Measurements from ENCODE around the gene ELF5. TPM values are rescaled to one million over a fixed set of nuclear protein-coding genes. Genes with fewer than 3 reads are reported as not detected.

The ELF5 gene
- total and polyA plus RNA-seq, 2 donors (not counting 3 experiments of a cell fraction or from before 2014, with no cell fraction given) = not detected

- ChIA-PET POLR2A (no interaction called here), CTCF (interaction anchor here (0.6 to 1.1 kb wide), 3 partner anchors 9 to 340 kb away, joined by 3 to 6 read pairs (median 3); no protein-coding TSS in a partner anchor)
- no peak overlapping the region for H3K4me3 ChIP-seq (replicated peaks in 1 of 3; ENCODE audit: insufficient read depth in 1 of 3, low read depth in 1 of 3, low read length in 3 of 3)
- FAIRE-seq = no peak
- DNase-seq (ENCODE audit: low read depth, low spot score) = no peak
- H3K9me1 ChIP-seq (replicated peaks; ENCODE audit: control insufficient read depth, extremely low read depth, insufficient read depth, low read length) = no peaks in the 10 kb centered on the region
- intact Hi-C loops (cut with micrococcal nuclease) (no loop called here), dilution Hi-C loops (cut with MboI; ENCODE audit: extremely low pct_ligation_motif_present, low sequenced_read_pairs) (no loop called here)
- no peaks in the 10 kb centered on the region for H3K4me1 ChIP-seq (ENCODE audit: control insufficient read depth, extremely low read depth, insufficient read depth, low read length)
- TF ChIP-seq POLR2AphosphoS5 (IDR thresholded peaks at IDR 0.05; ENCODE audit: insufficient read depth, low read depth, low read length) = no peak
- TF ChIP-seq JUN (IDR thresholded peaks at IDR 0.05; ENCODE audit: borderline replicate concordance, insufficient read depth, insufficient read length, low read depth) = no peak
- no peak for TF ChIP-seq EZH2 (IDR thresholded peaks at IDR 0.05; ENCODE audit: borderline replicate concordance, low read depth, low read length, severe bottlenecking)
- TF ChIP-seq MYC (IDR thresholded peaks at IDR 0.05; ENCODE audit: low read depth, low read length) = no peak
- TF ChIP-seq CTCF (IDR thresholded peaks at IDR 0.05; ENCODE audit: extremely low read depth in 1 of 2, insufficient read depth in 1 of 2, low read depth in 1 of 2, low read length in 2 of 2) = no peak
- no peak for TF ChIP-seq FOS (IDR thresholded peaks at IDR 0.05; ENCODE audit: borderline replicate concordance, insufficient read depth, low read length)
- no peak for TF ChIP-seq GATA2 (IDR thresholded peaks at IDR 0.05; ENCODE audit: insufficient read depth, insufficient read length, low read depth, low read length)
- TF ChIP-seq, protein P1, sequence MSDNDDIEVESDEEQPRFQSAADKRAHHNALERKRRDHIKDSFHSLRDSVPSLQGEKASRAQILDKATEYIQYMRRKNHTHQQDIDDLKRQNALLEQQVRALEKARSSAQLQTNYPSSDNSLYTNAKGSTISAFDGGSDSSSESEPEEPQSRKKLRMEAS (IDR thresholded peaks at IDR 0.05; ENCODE audit: insufficient read depth, insufficient read length) = no peak
- TF ChIP-seq POLR2A (IDR thresholded peaks at IDR 0.05; ENCODE audit: low read depth, low read length) = no peak
- H3K4me2 ChIP-seq (ENCODE audit: insufficient read depth, low read length) = no peak overlapping the region
- no TSS peak for BruUV-seq (replicated peaks)
- H2AFZ ChIP-seq (ENCODE audit: low read depth, low read length) = no peak overlapping the region
- no peaks in the 10 kb centered on the region for H3K9me3 ChIP-seq (replicated peaks; ENCODE audit: control insufficient read depth, insufficient read depth, low read length)
- H3K27ac ChIP-seq (ENCODE audit: insufficient read depth, low read depth, low read length) = no peak overlapping the region
- H3K27me3 ChIP-seq (ENCODE audit: control insufficient read depth in 2 of 2, insufficient read depth in 2 of 2, low read length in 2 of 2) = peaks cover 6% of the 10 kb centered on the region in 2 experiments
- H3K36me3 ChIP-seq (ENCODE audit: control insufficient read depth in 2 of 2, extremely low read depth in 1 of 2, insufficient read depth in 2 of 2, low read length in 2 of 2) = no peaks in the 10 kb centered on the region
- H3K9ac ChIP-seq (replicated peaks; ENCODE audit: extremely low read depth, insufficient read depth, low read length) = no peak overlapping the region
- H3K79me2 ChIP-seq (ENCODE audit: control insufficient read depth, insufficient read depth, low read length) = no peaks in the 10 kb centered on the region
- H4K20me1 ChIP-seq (replicated peaks; ENCODE audit: control insufficient read depth, extremely low read depth, insufficient read depth, low read length) = no peaks in the 10 kb centered on the region
These were observed 23.3 kb downstream of the ELF5 start for GRCh38 chr11:34490304-34490703.

Data from endothelial cell of umbilical vein (primary cell).